Sigmoid colon (tissue), 4 donors: Measurements from ENCODE around the gene C11orf21.

Source experiments
- EP300 ChIP-seq, 4 donors: sonication (generic); formaldehyde crosslinking; IDR thresholded peaks; one replicate each; pipeline ENCODE4 v1.6.1; 2017; ENCODE audit warnings: antibody characterized with exemption in 4 of 4
- POLR2A ChIP-seq, 2 donors: fragments of 450-650 bp; IDR thresholded peaks; one replicate each; pipeline ENCODE4 v1.6.1; 2016; ENCODE audit warnings: antibody characterized with exemption in 2 of 2, mild to moderate bottlenecking in 2 of 2, moderate library complexity in 2 of 2
- POLR2AphosphoS5 ChIP-seq, 4 donors: sonication (generic); formaldehyde crosslinking; IDR thresholded peaks; one replicate each; pipeline ENCODE4 v1.6.1; 2017; ENCODE audit warnings: antibody characterized with exemption in 4 of 4
- TF ChIP-seq, protein P1 (sequence below), 4 experiments: fragments of 450-650 bp in 3 of 4; fragments of 200-600 bp in 1 of 4; IDR thresholded peaks; one replicate each; pipeline ENCODE4 v1.5.1; 2016 to 2019; ENCODE audit warnings: antibody characterized with exemption in 4 of 4, mild to moderate bottlenecking in 3 of 4, moderate library complexity in 2 of 4

DNA sequence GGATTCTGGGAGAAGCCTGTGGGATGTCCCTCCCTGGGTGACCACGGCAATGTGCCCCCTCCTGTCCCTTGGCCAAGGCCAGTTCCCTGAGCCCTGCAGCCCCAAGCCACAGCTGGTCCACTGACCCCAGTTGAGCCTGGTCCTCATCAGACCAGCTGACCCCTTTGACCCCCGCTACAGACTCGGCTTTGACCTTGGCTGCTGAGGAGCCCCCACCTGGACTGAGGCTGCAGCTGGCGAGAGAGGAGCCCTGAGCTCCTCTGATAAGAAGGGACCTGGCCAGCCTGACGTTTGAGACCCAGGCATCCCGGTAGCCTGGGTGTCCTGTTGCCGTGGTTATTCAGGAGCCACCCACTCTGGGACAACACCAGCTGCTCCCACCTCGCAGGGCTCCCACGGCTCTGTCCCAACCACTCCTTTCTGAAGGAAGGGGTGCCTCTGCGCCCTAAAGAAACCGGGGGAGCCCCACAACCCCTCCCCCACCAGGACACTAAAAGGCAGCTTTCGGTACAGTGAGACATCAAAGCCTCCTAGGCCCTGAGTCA is 34.3 kb downstream of the C11orf21 start:
- TF ChIP-seq, protein P1, sequence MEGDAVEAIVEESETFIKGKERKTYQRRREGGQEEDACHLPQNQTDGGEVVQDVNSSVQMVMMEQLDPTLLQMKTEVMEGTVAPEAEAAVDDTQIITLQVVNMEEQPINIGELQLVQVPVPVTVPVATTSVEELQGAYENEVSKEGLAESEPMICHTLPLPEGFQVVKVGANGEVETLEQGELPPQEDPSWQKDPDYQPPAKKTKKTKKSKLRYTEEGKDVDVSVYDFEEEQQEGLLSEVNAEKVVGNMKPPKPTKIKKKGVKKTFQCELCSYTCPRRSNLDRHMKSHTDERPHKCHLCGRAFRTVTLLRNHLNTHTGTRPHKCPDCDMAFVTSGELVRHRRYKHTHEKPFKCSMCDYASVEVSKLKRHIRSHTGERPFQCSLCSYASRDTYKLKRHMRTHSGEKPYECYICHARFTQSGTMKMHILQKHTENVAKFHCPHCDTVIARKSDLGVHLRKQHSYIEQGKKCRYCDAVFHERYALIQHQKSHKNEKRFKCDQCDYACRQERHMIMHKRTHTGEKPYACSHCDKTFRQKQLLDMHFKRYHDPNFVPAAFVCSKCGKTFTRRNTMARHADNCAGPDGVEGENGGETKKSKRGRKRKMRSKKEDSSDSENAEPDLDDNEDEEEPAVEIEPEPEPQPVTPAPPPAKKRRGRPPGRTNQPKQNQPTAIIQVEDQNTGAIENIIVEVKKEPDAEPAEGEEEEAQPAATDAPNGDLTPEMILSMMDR (IDR thresholded peaks at IDR 0.05): no peak
- TF ChIP-seq POLR2A (IDR thresholded peaks at IDR 0.05) (no peak), POLR2AphosphoS5 (IDR thresholded peaks at IDR 0.05) (no peak), EP300 (IDR thresholded peaks at IDR 0.05) (no peak)
